HepG2 (cell line): Measurements from ENCODE around the gene SVBP. TPM values are rescaled to one million over a fixed set of nuclear protein-coding genes. Genes with fewer than 3 reads are reported as not detected.

Experiments
- AHR ChIP-seq: IDR thresholded peaks from 2 replicates; pipeline ENCODE4 v1.6.1; 2018; ENCODE audit warnings: missing genetic modification reagents, missing compliant biosample characterization
- CBX1 ChIP-seq: IDR thresholded peaks from one replicate; pipeline ENCODE4 v1.6.1; 2016; ENCODE audit warnings: antibody characterized with exemption, low read depth
- GLI4 ChIP-seq: sonication (generic); formaldehyde crosslinking; IDR thresholded peaks from 2 replicates; pipeline ENCODE4 v1.5.1; 2020; ENCODE audit warnings: missing genetic modification reagents, mild to moderate bottlenecking, moderate library complexity, borderline replicate concordance
- GPN1 ChIP-seq: sonication (generic); formaldehyde crosslinking; IDR thresholded peaks from 2 replicates; pipeline ENCODE4 v1.5.1; 2020; ENCODE audit warnings: missing genetic modification reagents, borderline replicate concordance
- JARID2 ChIP-seq: sonication (generic); formaldehyde crosslinking; IDR thresholded peaks from 2 replicates; pipeline ENCODE4 v1.8.1; 2023; ENCODE audit warnings: missing genetic modification reagents, inconsistent platforms; ENCODE audit not compliant: insufficient replicate concordance
- MTF2 ChIP-seq: sonication (generic); formaldehyde crosslinking; IDR thresholded peaks from 2 replicates; pipeline ENCODE4 v1.5.0; 2020; ENCODE audit warnings: missing genetic modification reagents, borderline replicate concordance
- MZF1 ChIP-seq: sonication (generic); formaldehyde crosslinking; IDR thresholded peaks from 2 replicates; pipeline ENCODE4 v1.8.1; 2023; ENCODE audit warnings: mild to moderate bottlenecking, missing genetic modification reagents, borderline replicate concordance
- PAF1 ChIP-seq: IDR thresholded peaks from 2 replicates; pipeline ENCODE4 v1.6.1; 2016; ENCODE audit warnings: missing genetic modification reagents, missing compliant biosample characterization
- PHF20 ChIP-seq: sonication (generic); formaldehyde crosslinking; IDR thresholded peaks from 2 replicates; pipeline ENCODE4 v1.5.0; 2020; ENCODE audit warnings: mild to moderate bottlenecking, missing genetic modification reagents
- PITX1 ChIP-seq: sonication (generic); formaldehyde crosslinking; IDR thresholded peaks from 2 replicates; pipeline ENCODE4 v1.5.1; 2020; ENCODE audit warnings: mild to moderate bottlenecking, missing genetic modification reagents
- POLR2AphosphoS5 ChIP-seq: IDR thresholded peaks from 2 replicates; pipeline ENCODE4 v1.6.1; 2012; ENCODE audit warnings: low read depth, low read length
- RARA ChIP-seq: IDR thresholded peaks from 2 replicates; pipeline ENCODE4 v1.6.1; 2016; ENCODE audit warnings: missing genetic modification reagents, missing compliant biosample characterization
- RXRA ChIP-seq: sonication (generic); formaldehyde crosslinking; IDR thresholded peaks from 2 replicates; pipeline ENCODE4 v1.5.1; 2020; ENCODE audit warnings: missing genetic modification reagents
- SMAD3 ChIP-seq: sonication (generic); formaldehyde crosslinking; IDR thresholded peaks from 2 replicates; pipeline ENCODE4 v1.4.0; 2020; ENCODE audit warnings: missing genetic modification reagents
- SP1 ChIP-seq, 2 experiments: fragments of 450-650 bp in 1 of 2; sonication (generic) in 1 of 2; formaldehyde crosslinking in 1 of 2; IDR thresholded peaks; 2 replicates each; pipeline versions ENCODE4 v1.4.0 to v1.6.1; 2016 to 2020; ENCODE audit warnings: missing genetic modification reagents in 1 of 2
- ZBTB42 ChIP-seq: sonication (generic); formaldehyde crosslinking; IDR thresholded peaks from 2 replicates; pipeline ENCODE4 v1.5.0; 2020; ENCODE audit warnings: mild to moderate bottlenecking, missing genetic modification reagents
- ZFYVE20 ChIP-seq: sonication (generic); formaldehyde crosslinking; IDR thresholded peaks from 2 replicates; pipeline ENCODE4 v1.8.0; 2023; ENCODE audit warnings: low read depth, mild to moderate bottlenecking, moderate library complexity, missing genetic modification reagents, borderline replicate concordance
- ZNF136 ChIP-seq: sonication (generic); formaldehyde crosslinking; IDR thresholded peaks from 2 replicates; pipeline ENCODE4 v1.8.1; 2022; ENCODE audit warnings: low read depth, mild to moderate bottlenecking, moderate library complexity, missing genetic modification reagents
- ZNF256 ChIP-seq: sonication (generic); formaldehyde crosslinking; conservative IDR thresholded peaks from 2 replicates; pipeline ENCODE4 v1.4.0; 2020; ENCODE audit warnings: missing genetic modification reagents
- ZNF274 ChIP-seq: sonication (generic); formaldehyde crosslinking; IDR thresholded peaks from 2 replicates; pipeline ENCODE4 v1.5.1; 2020; ENCODE audit warnings: mild to moderate bottlenecking, missing genetic modification reagents
- ZNF335 ChIP-seq: sonication (generic); formaldehyde crosslinking; IDR thresholded peaks from 2 replicates; pipeline ENCODE4 v1.4.0; 2020; ENCODE audit warnings: missing genetic modification reagents
- ZNF501 ChIP-seq: sonication (generic); formaldehyde crosslinking; IDR thresholded peaks from 2 replicates; pipeline ENCODE4 v1.5.1; 2020; ENCODE audit warnings: mild to moderate bottlenecking, moderate library complexity, missing genetic modification reagents
- ZNF749 ChIP-seq: sonication (generic); formaldehyde crosslinking; IDR thresholded peaks from 2 replicates; pipeline ENCODE4 v1.8.0; 2022; ENCODE audit warnings: mild to moderate bottlenecking, missing genetic modification reagents, moderate library complexity, borderline replicate concordance
- ZNF777 ChIP-seq: sonication (generic); formaldehyde crosslinking; IDR thresholded peaks from 2 replicates; pipeline ENCODE4 v1.4.0; 2020; ENCODE audit warnings: missing genetic modification reagents
- polyA plus RNA-seq, 8 experiments: library from polyadenylated mRNA; depleted of rRNA in 3 of 8; stranded (reverse) in 7 of 8; unstranded in 1 of 8; fragments of >200 nt; fragmentation: Illumina TruSeq in 4 of 8; extraction: Trizol in 4 of 8; gene quantifications; 2 replicates each; pipeline versions ENCODE4 v1.2.1 to v1.2.3, GENCODE V29; 2011 to 2016; ENCODE audit warnings: low read depth in 4 of 8, missing spikeins in 1 of 8, mixed read lengths in 1 of 8; ENCODE audit not compliant: insufficient read depth in 1 of 8
- total RNA-seq, 5 experiments: library from RNA; depleted of rRNA; stranded (reverse); fragments of >200 nt; fragmentation: Illumina TruSeq; extraction: Trizol; gene quantifications; 2 replicates each; pipeline ENCODE4 v1.2.3, GENCODE V29; 2016; ENCODE audit warnings: low read depth in 1 of 5
- TF ChIP-seq, protein P1 (sequence below): sonication (generic); formaldehyde crosslinking; IDR thresholded peaks from 2 replicates; pipeline ENCODE4 v1.4.0; 2020; ENCODE audit warnings: mild to moderate bottlenecking, missing genetic modification reagents
- TF ChIP-seq, protein P2 (sequence below): IDR thresholded peaks from 2 replicates; pipeline ENCODE4 v1.6.1; 2016
- TF ChIP-seq, protein P3 (sequence below): IDR thresholded peaks from 2 replicates; pipeline ENCODE4 v1.6.1; 2016; ENCODE audit warnings: low read depth, control low read depth

The SVBP gene
- total and polyA plus RNA-seq, 2 of the 13 experiments (the other 11 are each of a cell fraction or from before 2014, with no cell fraction given) = 28.8 to 48.2 TPM

DNA sequence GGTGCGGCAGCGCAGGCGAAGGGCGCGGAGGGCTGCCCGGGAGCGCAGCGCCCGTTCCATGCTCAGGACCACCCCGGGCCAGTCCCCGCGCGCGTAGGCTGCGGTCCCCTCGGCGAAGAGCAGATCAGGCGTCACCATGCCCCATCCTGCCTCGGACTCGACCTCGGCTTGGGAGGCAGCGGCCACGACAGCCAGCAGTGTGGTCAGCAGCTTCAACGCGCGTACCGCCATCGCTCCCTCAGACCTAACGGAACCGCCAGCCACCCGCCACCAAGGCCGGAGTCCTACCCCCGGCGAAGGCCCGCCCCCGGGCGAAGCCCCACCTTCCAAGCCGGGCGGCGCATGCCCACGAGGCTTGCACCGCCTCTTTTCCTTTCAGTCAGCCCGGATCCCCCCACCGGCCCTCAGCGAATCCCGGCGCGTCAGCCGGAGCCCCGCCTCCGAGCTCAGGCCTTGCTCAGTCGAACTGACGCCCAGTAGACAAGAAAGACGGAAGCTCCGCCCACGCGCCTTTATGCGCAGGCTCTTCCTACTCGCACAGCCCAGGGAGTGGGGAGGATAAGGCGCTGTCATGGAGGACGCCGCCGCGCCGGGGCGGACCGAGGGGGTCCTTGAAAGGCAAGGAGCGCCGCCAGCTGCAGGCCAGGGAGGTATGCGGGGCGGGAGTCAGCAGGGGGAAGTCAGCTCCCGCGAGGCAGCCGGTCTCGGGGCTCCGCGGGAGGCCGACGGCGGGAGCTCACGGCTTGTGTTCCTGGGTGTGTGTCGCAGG lies 50.3 kb downstream of the SVBP start, which contains the start of the genes C1orf50 and P3H1 (continued):
- TF ChIP-seq SP1 (IDR thresholded peaks at IDR 0.05) (no peak), SP1 (CRISPR knock-in tag; IDR thresholded peaks at IDR 0.05) (peak; percentile 23; the same call in 1 of the 2 replicates), RARA (CRISPR knock-in tag) (0 out of 2 replicates have a peak, but pooled peaks have one; percentile 12), GLI4 (CRISPR knock-in tag) (peak; percentile 70; the same call in 1 of the 2 replicates), CBX1 (no peak), POLR2AphosphoS5 (peak; percentile 93), ZNF136 (no peak), ZNF274 (peak; percentile 63; the same call in 1 of the 2 replicates), JARID2 (CRISPR knock-in tag) (no peak), GPN1 (CRISPR knock-in tag) (no peak), MZF1 (CRISPR knock-in tag) (no peak), PAF1 (CRISPR knock-in tag) (no peak), AHR (CRISPR knock-in tag) (peak; percentile 3; the same call in 1 of the 2 replicates), ZBTB42 (CRISPR knock-in tag) (peak; percentile 85; the same call in 1 of the 2 replicates), SMAD3 (0 out of 2 replicates have a peak, but pooled peaks have one; percentile 14), RXRA (peak; percentile 24; the same call in 1 of the 2 replicates), ZFYVE20 (peak; percentile 54; the same call in 1 of the 2 replicates), PHF20 (peak; percentile 64; the same call in 1 of the 2 replicates), ZNF501 (CRISPR knock-in tag) (peak; percentile 88), ZNF777 (CRISPR knock-in tag) (peak; percentile 37; the same call in 1 of the 2 replicates), ZNF256 (no peak), PITX1 (no peak; the same call in 1 of the 2 replicates), MTF2 (peak; percentile 83; the same call in 1 of the 2 replicates), ZNF749 (peak; percentile 11; the same call in 1 of the 2 replicates), ZNF335 (CRISPR knock-in tag) (no peak; the same call in 1 of the 2 replicates)
- TF ChIP-seq, protein P1, sequence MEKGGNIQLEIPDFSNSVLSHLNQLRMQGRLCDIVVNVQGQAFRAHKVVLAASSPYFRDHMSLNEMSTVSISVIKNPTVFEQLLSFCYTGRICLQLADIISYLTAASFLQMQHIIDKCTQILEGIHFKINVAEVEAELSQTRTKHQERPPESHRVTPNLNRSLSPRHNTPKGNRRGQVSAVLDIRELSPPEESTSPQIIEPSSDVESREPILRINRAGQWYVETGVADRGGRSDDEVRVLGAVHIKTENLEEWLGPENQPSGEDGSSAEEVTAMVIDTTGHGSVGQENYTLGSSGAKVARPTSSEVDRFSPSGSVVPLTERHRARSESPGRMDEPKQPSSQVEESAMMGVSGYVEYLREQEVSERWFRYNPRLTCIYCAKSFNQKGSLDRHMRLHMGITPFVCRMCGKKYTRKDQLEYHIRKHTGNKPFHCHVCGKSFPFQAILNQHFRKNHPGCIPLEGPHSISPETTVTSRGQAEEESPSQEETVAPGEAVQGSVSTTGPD (CRISPR knock-in tag) = no peak
- TF ChIP-seq, protein P2, sequence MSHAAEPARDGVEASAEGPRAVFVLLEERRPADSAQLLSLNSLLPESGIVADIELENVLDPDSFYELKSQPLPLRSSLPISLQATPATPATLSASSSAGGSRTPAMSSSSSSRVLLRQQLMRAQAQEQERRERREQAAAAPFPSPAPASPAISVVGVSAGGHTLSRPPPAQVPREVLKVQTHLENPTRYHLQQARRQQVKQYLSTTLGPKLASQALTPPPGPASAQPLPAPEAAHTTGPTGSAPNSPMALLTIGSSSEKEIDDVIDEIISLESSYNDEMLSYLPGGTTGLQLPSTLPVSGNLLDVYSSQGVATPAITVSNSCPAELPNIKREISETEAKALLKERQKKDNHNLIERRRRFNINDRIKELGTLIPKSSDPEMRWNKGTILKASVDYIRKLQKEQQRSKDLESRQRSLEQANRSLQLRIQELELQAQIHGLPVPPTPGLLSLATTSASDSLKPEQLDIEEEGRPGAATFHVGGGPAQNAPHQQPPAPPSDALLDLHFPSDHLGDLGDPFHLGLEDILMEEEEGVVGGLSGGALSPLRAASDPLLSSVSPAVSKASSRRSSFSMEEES (CRISPR knock-in tag) = 0 out of 2 replicates have a peak, but pooled peaks have one; percentile 53
- TF ChIP-seq, protein P3, sequence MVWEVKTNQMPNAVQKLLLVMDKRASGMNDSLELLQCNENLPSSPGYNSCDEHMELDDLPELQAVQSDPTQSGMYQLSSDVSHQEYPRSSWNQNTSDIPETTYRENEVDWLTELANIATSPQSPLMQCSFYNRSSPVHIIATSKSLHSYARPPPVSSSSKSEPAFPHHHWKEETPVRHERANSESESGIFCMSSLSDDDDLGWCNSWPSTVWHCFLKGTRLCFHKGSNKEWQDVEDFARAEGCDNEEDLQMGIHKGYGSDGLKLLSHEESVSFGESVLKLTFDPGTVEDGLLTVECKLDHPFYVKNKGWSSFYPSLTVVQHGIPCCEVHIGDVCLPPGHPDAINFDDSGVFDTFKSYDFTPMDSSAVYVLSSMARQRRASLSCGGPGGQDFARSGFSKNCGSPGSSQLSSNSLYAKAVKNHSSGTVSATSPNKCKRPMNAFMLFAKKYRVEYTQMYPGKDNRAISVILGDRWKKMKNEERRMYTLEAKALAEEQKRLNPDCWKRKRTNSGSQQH (CRISPR knock-in tag) = peak; percentile 58; the same call in 1 of the 2 replicates
